ENCODE measurements around the gene GUCA1C.

The GUCA1C gene

GRCh38 chr3:108883373-108883772 is 70.3 kb downstream of the GUCA1C start:
- Histone ChIP-seq H3K36me3 (replicated peaks; ENCODE audit: insufficient read depth, low read length) (no peaks in the 10 kb centered on the region), H3K79me2 (ENCODE audit: low read length) (no peaks in the 10 kb centered on the region), H3K4me1 (ENCODE audit: low read length) (no peaks in the 10 kb centered on the region), H3K9me3 (replicated peaks; ENCODE audit: insufficient read depth, low read length) (no peaks in the 10 kb centered on the region), H3K27ac (ENCODE audit: low read length) (no peak overlapping the region), H3K9ac (ENCODE audit: low read length) (no peak overlapping the region), H4K20me1 (ENCODE audit: insufficient read depth, low read length) (no peaks in the 10 kb centered on the region), H3F3A (ENCODE audit: insufficient read depth, low read length) (no peaks in the 10 kb centered on the region), H3K4me3 (ENCODE audit: low read length) (no peak overlapping the region), H3K9me2 (replicated peaks; ENCODE audit: insufficient read depth, low read length) (no peaks in the 10 kb centered on the region), H3K27me3 (replicated peaks; ENCODE audit: insufficient read depth, low read length) (no peaks in the 10 kb centered on the region), H3K4me2 (ENCODE audit: low read depth, low read length) (no peak overlapping the region), H2AFZ (ENCODE audit: low read length) (no peak overlapping the region)
- DNase-seq: no peak
- no peak for TF ChIP-seq EZH2phosphoT487 (IDR thresholded peaks at IDR 0.05; ENCODE audit: low read length)
- no peak for TF ChIP-seq EZH2 (optimal IDR thresholded peaks at IDR 0.05; ENCODE audit: low read depth, low read length)
- TF ChIP-seq CTCF (IDR thresholded peaks at IDR 0.05; ENCODE audit: low read length): no peak

- no peak for TF ChIP-seq EZH2phosphoT487 (IDR thresholded peaks at IDR 0.05; ENCODE audit: low read length)
- no peak for TF ChIP-seq EZH2 (optimal IDR thresholded peaks at IDR 0.05; ENCODE audit: low read depth, low read length)
- no peak for TF ChIP-seq CTCF (IDR thresholded peaks at IDR 0.05; ENCODE audit: low read length)
- Histone ChIP-seq H3F3A (ENCODE audit: insufficient read depth, low read length) (no peaks in the 10 kb centered on the region), H3K79me2 (ENCODE audit: low read length) (no peaks in the 10 kb centered on the region), H2AFZ (ENCODE audit: low read length) (no peak overlapping the region), H3K4me2 (ENCODE audit: low read depth, low read length) (no peak overlapping the region), H3K9me2 (replicated peaks; ENCODE audit: insufficient read depth, low read length) (no peaks in the 10 kb centered on the region), H3K4me3 (ENCODE audit: low read length) (no peak overlapping the region), H3K36me3 (replicated peaks; ENCODE audit: insufficient read depth, low read length) (no peaks in the 10 kb centered on the region), H3K9ac (ENCODE audit: low read length) (no peak overlapping the region), H3K4me1 (ENCODE audit: low read length) (no peaks in the 10 kb centered on the region), H3K27ac (ENCODE audit: low read length) (no peak overlapping the region), H4K20me1 (ENCODE audit: insufficient read depth, low read length) (no peaks in the 10 kb centered on the region), H3K27me3 (replicated peaks; ENCODE audit: insufficient read depth, low read length) (no peaks in the 10 kb centered on the region), H3K9me3 (replicated peaks; ENCODE audit: insufficient read depth, low read length) (no peaks in the 10 kb centered on the region)
- no peak for DNase-seq
These were observed 70.9 kb downstream of the GUCA1C start for GRCh38 chr3:108882762-108883161.

DNA sequence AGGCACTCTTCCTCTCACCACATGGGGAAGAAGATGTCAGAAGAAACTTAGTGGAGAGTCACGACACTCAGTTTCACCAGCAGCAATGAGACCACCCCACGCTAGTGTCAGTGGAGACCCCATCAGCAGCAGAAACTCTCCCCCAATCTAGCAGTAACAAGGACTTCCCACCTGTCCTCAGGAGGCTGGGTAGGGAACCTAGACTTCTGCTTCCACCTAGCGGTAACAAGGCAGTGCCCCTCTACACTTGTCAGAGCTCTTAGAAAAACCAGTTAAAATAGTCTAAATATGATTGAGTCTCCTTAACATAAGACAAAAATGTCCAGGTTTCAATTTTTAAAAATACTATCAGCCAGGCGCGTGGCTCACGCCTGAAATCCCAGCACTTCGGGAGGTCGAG is 73.8 kb downstream of the GUCA1C start:
- Histone ChIP-seq H2AFZ (ENCODE audit: low read length) (no peak overlapping the region), H3K9ac (ENCODE audit: low read length) (no peak overlapping the region), H3K27me3 (replicated peaks; ENCODE audit: insufficient read depth, low read length) (no peaks in the 10 kb centered on the region), H4K20me1 (ENCODE audit: insufficient read depth, low read length) (no peaks in the 10 kb centered on the region), H3K4me3 (ENCODE audit: low read length) (no peak overlapping the region), H3K27ac (ENCODE audit: low read length) (no peak overlapping the region), H3K36me3 (replicated peaks; ENCODE audit: insufficient read depth, low read length) (no peaks in the 10 kb centered on the region), H3F3A (ENCODE audit: insufficient read depth, low read length) (no peaks in the 10 kb centered on the region), H3K9me3 (replicated peaks; ENCODE audit: insufficient read depth, low read length) (no peaks in the 10 kb centered on the region), H3K4me2 (ENCODE audit: low read depth, low read length) (no peak overlapping the region), H3K9me2 (replicated peaks; ENCODE audit: insufficient read depth, low read length) (no peaks in the 10 kb centered on the region), H3K4me1 (ENCODE audit: low read length) (no peaks in the 10 kb centered on the region), H3K79me2 (ENCODE audit: low read length) (no peaks in the 10 kb centered on the region)
- TF ChIP-seq EZH2 (optimal IDR thresholded peaks at IDR 0.05; ENCODE audit: low read depth, low read length): no peak
- peak; percentile 39 for TF ChIP-seq CTCF (IDR thresholded peaks at IDR 0.05; ENCODE audit: low read length)
- DNase-seq: peak; percentile 26
